HG02938 (cell line): Measurements from ENCODE around the gene GAGE13.
"Not testable (repeated sequence)": the region's sequence is repeated elsewhere in the genome, so short reads cannot be mapped to it uniquely, and the experiment has no call there.

Experiments used
- ATAC-seq: cut with Tn5 transposase; IDR thresholded peaks from one replicate; pipeline ENCODE4 v1.9.1; 2021; ENCODE audit warnings: mild to moderate bottlenecking, moderate library complexity; ENCODE audit not compliant: unreplicated experiment

Gene GAGE13

GRCh38 chrX:49331282-49331681 is at the start of gene GAGE13:
Gene GAGE13 (plus strand): TSS chrX:49331582. CDS start chrX:49332738, 1,156 bp downstream.
- ATAC-seq = not testable (repeated sequence)

DNA sequence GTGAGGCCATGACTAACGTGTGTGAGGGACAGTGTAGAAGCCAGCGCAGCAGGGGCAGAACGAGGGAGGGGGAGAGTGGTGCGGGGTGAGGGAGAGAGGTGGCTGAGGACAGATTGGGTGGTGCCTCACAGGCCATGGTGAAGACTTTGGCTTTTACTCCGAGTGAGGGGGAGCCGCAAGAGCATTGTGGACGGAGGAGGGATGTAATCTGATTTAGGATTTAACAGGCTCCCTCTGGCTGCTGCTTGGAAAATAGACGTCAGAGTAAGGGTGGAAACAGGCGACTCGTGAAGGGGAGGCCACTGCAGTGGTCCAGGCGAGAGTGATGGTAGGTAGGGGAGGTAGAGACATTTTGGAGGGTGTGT is 48.8 kb upstream of the GAGE13 start:
- ATAC-seq = no peak

DNA sequence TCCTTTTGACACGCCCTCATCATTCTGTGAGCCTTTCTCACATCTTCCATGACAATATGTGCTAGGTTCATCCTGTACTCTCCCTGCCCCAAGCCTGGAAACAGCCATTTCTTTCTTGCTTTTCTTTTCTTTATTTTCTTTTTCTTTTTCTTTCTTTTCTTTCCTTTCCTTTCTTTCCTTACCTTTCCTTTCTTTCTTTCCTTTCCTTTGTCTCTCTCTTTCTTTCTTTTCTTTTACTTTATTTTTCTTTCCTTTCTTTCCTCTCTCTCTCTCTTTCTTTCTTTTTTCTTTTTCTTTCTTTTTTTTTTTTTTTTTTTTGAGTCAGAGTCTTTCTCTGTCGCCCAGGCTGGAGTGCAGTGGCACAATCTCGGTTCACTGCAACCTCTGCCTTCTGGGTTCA is 47.2 kb upstream of the GAGE13 start:
- ATAC-seq = no peak

DNA sequence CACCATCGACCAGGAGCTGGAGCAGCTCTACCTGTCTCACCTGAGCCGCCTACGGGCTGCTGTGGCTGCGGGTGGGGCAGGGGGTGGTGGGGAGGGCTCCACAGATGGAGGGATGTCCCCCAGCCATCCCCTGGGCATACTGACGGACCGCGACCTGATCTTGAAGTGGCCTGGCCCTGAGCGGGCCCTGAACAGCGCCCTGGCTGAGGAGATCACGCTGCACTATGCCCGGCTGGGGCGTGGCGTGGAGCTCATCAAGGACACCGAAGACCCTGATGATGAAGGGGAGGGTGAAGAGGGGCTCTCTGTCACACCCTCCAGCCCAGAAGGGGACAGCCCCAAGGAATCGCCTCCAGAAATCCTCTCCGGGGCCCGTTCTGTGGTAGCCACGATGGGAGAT is 45.2 kb upstream of the GAGE13 start:
- ATAC-seq = no peak

GRCh38 chrX:49286581-49286980 is 44.8 kb upstream of the GAGE13 start:
- ATAC-seq = no peak

- no peak for ATAC-seq
Observed at GRCh38 chrX:49287665-49288064, 43.7 kb upstream of the GAGE13 start.

GRCh38 chrX:49290215-49290614 is 41.2 kb upstream of the GAGE13 start:
- no peak for ATAC-seq

- ATAC-seq = peak; percentile 72
Observed at GRCh38 chrX:49291615-49292337, 39.6 kb upstream of the GAGE13 start.

GRCh38 chrX:49292400-49293362 is 38.7 kb upstream of the GAGE13 start:
- ATAC-seq = no peak

GRCh38 chrX:49299293-49299692 is 32.1 kb upstream of the GAGE13 start:
- not testable (repeated sequence) for ATAC-seq

- ATAC-seq = no peak
Observed at GRCh38 chrX:49300703-49301102, 30.7 kb upstream of the GAGE13 start.

DNA sequence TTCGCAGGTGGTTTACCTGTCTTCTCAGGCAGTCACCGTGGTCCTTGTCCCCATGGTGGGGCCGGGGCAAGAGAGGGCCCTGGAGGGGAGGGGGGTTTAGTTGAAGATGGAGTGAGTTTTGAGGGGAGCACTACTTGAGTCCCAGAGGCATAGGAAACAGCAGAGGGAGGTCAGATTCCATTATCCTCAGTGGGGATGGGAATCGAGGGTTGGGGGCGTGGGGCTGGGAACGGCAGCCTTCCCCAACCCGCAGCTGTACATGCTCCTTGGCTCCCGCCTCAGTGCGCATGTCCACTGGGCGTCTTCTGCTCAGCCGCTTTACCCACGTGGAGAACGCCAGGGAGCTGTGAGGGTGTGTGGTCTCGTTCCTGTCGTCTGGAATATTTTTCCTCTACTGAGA is 28.0 kb upstream of the GAGE13 start, which contains the start of gene GAGE10:
Gene GAGE10 (plus strand): TSS at position 301 of the 400 bp plus-strand sequence. CDS start 1,214 bp downstream, outside the sequence.
- ATAC-seq = no peak

GRCh38 chrX:49307775-49308174 is 23.6 kb upstream of the GAGE13 start:
- not testable (repeated sequence) for ATAC-seq

DNA sequence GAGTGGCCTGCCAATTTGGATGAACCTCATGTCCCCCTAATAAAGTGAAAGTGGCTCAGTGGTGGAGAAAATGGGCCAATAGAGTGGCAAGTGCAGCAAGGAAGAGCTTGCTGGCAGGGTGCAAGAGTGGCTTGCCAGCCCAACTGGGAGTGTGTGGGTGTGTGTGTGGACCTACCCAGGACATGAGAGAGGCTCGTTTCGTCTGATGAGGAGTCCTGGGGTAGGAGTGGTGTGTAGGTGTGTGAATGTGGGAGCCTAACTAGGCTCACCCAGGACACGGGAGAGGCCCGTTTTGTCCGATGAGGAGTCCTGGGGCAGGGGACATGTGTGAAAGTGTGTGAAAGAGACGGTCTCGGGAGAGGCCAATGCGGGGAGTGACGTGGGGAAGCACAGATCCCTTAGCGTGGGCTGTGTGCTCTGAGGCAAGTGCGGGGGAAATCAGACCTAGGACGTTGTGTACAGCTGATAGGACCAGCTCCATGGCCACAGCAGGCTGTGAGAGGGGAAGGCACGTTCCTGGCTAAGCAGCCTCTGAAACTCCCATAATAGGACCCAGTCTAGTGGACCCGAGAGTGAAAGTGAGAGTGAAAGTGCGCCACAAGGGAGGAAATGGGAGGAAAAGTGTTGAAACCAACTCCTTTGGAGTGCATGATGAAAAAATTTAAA is 22.6 kb upstream of the GAGE13 start:
- ATAC-seq = no peak

DNA sequence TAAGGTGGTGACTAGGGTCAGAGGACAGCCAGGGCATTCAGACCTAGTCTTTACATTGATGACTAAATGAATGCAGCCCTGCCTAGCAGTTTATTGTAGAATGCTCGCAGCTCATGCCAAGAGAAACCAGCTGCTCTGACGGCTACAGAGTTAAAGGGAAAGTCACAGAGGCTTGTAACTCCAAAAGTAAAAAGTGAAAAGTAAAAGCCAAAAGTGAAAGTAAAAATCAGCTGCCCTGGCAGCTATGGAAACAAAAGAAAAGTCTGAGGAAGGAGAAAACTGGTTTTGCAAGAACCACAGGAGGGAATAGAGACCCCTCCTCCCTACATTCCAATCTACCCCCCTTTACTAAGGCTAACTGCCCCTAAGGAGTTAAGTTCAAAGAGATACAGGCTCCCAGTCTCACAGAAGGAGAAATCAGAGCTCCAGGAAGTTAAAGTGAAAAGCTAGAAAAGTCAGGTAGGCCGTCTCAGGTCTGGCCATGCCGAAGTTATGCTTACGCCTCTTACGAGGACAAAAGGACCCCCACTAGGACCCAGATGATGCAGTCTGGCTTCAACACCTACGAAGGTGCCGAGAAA is 21.9 kb upstream of the GAGE13 start:
- ATAC-seq = no peak

- ATAC-seq = no peak
Observed at GRCh38 chrX:49310371-49310770, 21.0 kb upstream of the GAGE13 start.

- no peak for ATAC-seq
Observed at GRCh38 chrX:49312176-49312575, 19.2 kb upstream of the GAGE13 start.

DNA sequence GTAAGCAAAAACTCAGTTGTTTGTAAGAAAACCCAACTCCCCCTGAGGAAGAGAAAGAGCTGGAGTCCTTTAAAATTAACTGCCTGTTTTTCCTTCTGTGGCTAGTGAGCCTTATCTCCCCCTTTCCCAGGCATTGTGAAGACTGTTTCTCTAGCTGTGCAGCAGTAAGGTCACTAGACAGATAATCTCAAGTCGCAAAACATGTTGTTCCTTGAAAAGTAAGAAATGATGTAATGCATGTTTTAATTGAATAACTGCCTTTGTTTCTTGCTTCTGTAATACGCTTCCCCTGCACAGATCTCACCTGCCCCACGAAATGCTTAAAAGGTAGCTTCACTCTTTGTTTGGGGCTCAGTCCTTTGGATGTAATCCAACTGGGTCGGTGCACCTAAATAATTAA is 15.3 kb upstream of the GAGE13 start:
- no peak for ATAC-seq

- not testable (repeated sequence) for ATAC-seq
Observed at GRCh38 chrX:49321737-49322136, 9.6 kb upstream of the GAGE13 start, which contains the start of gene GAGE12J. Gene GAGE12J (plus strand): TSS chrX:49322037. CDS start chrX:49323194, 1,157 bp downstream.

DNA sequence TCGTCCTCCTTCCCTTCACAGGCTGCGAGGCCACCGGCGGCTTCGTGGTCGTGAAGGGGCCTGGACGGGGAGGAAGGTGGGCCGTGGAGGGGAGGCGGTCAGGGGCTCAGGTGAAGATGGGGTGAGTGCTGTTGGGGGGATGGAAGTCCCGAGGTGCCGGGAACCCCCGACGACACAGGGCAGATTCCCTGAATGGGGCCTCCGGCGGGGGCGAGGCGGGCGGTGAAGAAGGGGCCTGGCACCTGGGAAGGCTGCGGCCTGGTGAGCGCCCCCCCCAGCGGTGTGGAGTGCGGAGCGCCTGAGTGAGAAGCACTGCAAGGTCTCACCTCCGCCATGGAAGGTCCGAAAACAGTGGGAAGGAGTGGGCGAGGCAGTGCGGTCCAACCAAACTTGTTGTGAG is 9.1 kb upstream of the GAGE13 start:
- not testable (repeated sequence) for ATAC-seq

DNA sequence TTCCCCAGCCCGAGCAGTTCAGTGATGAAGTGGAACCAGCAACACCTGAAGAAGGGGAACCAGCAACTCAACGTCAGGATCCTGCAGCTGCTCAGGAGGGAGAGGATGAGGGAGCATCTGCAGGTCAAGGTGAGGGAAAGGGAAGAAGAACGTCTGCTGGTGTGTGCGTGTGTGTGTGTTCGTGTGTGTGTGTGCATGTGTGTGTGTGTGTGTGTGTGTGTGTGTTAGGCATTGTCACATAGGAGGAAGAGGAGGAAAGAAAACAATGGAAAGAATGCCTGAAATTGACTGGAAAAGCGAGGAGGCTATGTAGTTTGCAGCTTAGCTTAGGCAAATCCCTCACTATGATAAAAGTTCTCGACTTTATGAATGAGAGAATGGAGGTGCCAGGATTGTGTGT is 7.6 kb upstream of the GAGE13 start:
- ATAC-seq = not testable (repeated sequence)
